PFSK-1 (cell line): ENCODE measurements around the gene MPC2.

Experiments used
- FOXP2 ChIP-seq: optimal IDR thresholded peaks from 2 replicates; pipeline ENCODE3; 2011; ENCODE audit warnings: borderline replicate concordance, control low read depth, inconsistent platforms; ENCODE audit not compliant: insufficient read depth; ENCODE audit errors: extremely low read length, extremely low read depth
- POLR2AphosphoS5 ChIP-seq: IDR thresholded peaks from 2 replicates; pipeline ENCODE4 v1.6.1; 2012; ENCODE audit warnings: low read depth, mild to moderate bottlenecking, control low read depth, low read length, moderate library complexity
- REST ChIP-seq, 2 experiments: IDR thresholded peaks; 2 replicates each; pipeline versions ENCODE4 v1.6.1 to v1.8.0; 2011 to 2012; ENCODE audit warnings: low read depth in 2 of 2, low read length in 2 of 2, control low read depth in 1 of 2, inconsistent platforms in 1 of 2, mild to moderate bottlenecking in 1 of 2, moderate library complexity in 1 of 2; ENCODE audit not compliant: insufficient read depth in 1 of 2
- SIN3A ChIP-seq: IDR thresholded peaks from 2 replicates; pipeline ENCODE4 v1.6.1; 2012; ENCODE audit warnings: mild to moderate bottlenecking, low read length, moderate library complexity, borderline replicate concordance; ENCODE audit not compliant: insufficient read depth
- TAF1 ChIP-seq: IDR thresholded peaks from 2 replicates; pipeline ENCODE4 v1.6.1; 2012; ENCODE audit warnings: low read length, control low read depth, borderline replicate concordance; ENCODE audit not compliant: insufficient read depth

DNA sequence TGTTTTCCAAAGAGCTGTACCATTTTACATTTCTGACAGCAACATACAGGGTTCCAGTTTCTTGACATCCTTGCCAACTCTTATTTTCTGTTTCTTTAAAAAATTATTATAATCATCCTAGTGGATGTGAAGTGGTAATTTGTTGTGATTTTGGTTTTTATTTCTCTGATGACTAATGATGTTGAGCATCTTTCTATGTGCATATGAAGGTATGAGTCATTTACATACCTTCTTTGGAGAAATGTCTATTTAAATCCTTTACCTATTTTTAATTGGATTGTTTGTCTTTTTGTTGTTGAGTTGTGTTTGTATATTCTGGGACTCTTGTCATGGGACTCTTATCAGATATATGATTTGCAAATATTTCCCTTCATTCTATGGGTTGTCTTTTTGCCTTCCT is 20.8 kb upstream of the MPC2 start:
- TF ChIP-seq POLR2AphosphoS5 (no peak), SIN3A (no peak), TAF1 (no peak), REST (IDR thresholded peaks at IDR 0.05; ENCODE audit: insufficient read depth in 1 of 2, low read depth in 2 of 2, low read length in 2 of 2) (no peak), FOXP2 (no peak)
